RPMI7951 (cell line): ENCODE measurements around the gene CDH23. TPM values are rescaled to one million over a fixed set of nuclear protein-coding genes. Genes with fewer than 3 reads are reported as not detected.

Experiments used
- DNase-seq: peaks from one replicate; pipeline ENCODE4 v3.0.0-alpha.2; 2012; ENCODE audit warnings: low read depth
- total RNA-seq: library from RNA; depleted of rRNA; stranded (reverse); fragments of >200 nt; shearing (Covaris generic); gene quantifications from 2 replicates; pipeline ENCODE4 v1.2.3, GENCODE V29; 2014

Gene CDH23
- total RNA-seq, 1 experiment from 2014 or later = not detected

DNA sequence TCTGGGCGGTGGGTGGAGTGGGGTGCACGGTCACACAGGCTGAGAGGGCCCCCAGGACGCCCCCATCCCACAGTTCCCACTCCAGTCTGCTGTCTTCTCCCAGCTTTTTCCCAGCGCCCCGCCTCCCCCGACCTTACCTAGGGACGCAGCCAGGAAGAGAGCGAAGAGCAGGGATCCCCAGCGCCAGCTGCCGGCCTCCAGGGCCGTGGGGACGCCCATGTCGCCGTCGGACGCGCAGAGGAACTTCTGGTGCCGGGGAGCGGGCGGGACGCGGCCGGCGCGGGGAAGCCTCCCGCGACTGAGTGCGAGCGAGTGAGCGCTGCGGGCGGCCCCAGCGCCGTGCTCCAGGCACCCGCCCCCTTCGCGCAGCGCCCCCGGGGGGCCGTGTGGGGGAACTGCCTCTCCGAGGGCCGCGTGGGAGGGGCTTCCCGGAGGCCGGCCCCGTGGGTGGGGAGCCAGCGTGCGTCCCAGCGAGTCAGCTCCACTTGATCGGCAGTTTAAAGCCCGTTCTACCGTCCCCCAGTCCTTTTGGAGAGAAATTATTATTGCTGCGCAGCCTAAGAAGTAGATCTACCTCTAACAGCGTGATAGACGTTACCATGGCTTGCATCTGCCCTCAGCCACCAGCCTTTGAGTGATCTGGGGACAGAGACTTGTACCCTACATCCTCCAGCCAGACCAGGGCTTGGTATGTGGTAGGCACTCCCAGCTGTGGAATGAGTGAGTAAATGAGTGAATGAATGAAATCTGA, 376.7 kb downstream of the CDH23 start, which contains the start of gene VSIR:
Gene VSIR (minus strand): TSS at position 300 of the 751 bp plus-strand sequence. CDS start 81 bp downstream, at position 219.
- DNase-seq = peak; percentile 48

DNA sequence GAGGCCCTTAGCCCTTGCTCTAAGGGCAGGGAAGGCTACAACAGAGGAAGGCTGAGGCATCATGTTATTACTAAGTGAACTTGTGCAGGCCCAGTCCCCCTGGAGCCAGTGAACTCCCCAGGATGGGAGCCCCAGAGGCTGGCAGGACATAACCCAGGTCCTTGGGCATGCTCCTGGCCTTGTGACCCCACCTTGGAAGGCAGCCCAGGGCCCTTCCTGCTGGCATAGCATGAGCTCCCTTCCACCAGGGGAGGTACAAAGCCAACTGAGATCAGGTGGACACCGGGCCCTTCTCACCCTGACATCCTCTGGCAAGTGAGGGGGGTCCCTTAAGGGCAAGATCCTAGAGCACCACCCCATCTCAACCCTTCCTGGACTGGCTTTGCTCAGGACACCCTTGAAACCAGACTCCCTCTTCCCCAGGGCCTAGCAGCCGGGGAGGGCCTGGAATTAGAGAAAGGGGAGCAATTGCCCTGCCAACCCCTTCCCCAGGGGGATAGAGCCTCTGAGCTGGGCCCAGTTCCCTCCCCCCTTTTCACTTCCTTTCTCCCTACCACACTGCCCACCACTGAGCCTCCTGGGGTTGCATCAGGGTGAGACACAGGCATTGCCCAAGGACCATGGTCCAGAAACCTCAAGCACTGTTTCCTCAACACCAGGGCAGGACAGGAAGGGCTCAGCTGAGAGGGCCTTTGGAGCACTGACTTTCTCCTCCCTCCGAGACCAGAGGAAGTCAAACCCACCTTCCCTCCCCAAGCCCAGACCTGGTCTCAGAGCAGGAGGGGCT, 378.4 kb downstream of the CDH23 start:
- DNase-seq = no peak

DNA sequence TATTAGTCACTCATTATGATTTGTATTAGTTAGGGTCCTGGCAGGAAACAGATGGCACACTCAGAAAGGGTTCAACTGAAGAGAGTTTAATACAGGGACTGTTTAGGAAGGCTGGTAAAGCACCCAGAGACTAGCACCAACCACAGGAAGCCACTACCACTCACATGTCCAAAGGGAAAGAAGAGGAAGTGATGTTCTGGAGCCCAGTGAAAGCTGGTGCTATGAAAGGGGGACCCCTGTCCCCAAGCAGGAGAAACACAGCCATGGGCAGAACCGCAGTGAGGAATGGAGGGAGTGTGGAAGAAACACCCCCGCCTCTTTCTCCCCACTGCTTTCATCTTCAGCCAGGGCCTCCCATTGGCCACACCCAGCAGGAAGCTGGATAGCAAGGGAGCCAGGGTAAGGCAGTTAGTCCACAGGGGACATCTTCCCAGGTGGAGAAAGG, 379.8 kb downstream of the CDH23 start:
- no peak for DNase-seq

DNA sequence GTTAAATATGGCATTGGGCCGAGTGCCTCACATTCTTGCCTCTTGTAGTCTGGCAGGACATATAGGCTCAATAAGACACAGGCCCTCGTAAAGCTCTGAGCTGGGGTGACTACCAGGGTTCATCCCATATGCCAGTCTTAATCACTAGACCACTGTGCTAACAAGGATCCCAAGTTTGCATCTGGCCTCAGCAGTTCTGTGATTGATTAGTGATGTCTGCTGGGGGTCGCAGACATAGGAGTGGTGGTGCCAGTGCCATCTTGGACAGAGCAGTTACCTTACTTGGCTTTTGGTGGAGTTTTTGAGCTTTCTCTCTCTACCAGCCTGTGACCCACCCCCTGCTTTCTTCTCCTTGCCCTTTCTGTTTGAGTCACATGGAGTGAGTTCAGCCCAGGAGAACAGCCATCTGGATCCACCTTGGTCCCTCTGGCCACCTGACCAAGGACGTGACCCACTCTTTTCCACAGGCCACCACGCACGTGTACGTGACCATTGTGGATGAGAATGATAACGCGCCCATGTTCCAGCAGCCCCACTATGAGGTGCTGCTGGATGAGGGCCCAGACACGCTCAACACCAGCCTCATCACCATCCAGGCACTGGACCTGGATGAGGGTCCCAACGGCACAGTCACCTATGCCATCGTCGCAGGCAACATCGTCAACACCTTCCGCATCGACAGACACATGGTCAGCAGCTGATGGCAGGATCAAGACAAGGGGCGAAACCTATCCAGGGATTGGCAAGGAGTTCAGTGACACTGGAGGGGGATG, 380.7 kb downstream of the CDH23 start:
- DNase-seq = no peak

DNA sequence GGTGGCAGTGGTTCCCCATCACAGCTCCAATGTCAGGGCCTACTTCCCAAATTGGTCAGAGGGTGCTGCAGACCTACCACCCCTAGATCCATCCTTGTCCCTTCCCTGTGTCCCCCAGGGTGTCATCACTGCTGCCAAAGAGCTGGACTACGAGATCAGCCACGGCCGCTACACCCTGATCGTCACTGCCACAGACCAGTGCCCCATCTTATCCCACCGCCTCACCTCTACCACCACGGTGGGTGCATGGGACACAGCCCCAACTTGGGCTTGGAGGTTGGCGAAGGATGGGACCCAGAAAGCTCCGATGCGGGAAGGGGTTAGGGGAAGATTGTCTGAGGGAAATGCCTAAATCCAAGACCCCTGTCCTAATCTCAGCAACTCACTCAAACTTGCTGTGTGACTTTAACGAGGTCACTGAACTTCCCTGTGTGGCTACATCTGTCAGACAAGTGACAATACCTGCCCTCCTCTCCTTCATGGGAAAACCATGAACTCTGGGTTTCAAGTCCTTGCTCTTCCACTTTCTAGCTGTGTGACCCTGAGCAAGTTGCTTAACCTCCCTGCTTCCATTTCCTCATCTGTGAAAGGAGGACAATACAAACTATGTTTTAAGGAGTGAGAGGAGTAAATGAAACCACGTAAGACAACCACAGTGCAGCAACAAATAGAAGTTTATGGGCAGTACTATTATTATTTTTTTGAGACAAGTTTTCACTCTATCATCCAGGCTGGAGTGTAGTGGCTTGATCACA, 381.5 kb downstream of the CDH23 start:
- DNase-seq = no peak

DNA sequence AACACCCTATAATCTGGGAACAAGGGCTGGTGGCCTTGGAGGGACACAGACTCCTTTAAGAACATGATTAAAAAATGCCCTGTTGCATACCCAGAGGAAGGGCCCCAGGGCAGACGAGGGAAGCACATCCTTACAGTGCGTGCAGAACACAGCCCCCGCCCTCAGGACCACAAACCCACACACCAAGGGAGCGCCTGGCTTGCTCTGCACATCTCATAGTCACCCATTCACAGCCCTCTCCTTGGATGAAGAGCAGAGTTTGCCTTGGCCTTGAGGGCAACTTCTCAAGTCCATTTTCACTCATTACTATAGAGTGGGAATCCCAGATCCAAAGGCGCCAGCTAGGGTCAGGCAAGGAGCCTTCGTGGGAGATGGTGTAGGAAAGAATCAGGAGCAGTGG, 382.9 kb downstream of the CDH23 start:
- DNase-seq = no peak

DNA sequence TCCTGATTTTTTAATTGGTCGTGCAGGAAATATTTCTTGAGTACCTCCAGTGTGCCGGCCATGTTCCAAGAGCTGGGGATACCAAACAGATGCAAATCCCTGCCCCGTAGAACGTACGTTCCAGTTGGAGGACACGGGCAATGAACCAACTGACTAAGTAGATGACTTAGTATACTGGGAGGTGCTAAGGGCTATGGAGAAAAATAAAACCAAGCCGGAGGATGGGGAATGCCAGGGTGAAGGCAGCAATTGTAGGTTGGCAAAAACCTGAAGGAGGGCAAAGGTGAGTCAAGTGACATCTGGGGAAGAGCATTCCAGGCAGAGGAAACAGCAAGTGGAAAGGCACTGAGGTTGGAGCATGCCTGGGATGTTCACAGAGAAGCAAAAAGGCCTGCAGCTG, 383.4 kb downstream of the CDH23 start:
- DNase-seq = no peak

DNA sequence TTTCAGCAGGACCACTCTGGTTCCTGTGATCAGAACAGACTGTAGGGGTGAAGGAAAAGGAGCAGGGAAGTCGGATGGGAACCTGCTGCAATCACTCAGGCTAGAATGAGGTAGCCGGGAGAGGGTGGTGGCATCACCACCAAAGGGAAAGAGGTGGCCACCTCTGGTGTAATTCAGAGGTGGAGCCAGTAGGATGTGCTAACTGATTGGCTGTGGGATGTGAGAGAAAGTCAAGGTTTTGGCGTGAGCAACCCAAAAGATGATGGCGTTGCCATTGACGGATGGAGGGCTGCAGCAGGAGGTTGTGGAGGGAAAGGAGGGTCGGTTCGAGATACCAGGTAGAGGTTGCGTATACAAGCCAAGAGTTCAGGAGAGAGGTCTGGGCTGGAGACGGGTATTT, 384.0 kb downstream of the CDH23 start:
- DNase-seq = no peak

DNA sequence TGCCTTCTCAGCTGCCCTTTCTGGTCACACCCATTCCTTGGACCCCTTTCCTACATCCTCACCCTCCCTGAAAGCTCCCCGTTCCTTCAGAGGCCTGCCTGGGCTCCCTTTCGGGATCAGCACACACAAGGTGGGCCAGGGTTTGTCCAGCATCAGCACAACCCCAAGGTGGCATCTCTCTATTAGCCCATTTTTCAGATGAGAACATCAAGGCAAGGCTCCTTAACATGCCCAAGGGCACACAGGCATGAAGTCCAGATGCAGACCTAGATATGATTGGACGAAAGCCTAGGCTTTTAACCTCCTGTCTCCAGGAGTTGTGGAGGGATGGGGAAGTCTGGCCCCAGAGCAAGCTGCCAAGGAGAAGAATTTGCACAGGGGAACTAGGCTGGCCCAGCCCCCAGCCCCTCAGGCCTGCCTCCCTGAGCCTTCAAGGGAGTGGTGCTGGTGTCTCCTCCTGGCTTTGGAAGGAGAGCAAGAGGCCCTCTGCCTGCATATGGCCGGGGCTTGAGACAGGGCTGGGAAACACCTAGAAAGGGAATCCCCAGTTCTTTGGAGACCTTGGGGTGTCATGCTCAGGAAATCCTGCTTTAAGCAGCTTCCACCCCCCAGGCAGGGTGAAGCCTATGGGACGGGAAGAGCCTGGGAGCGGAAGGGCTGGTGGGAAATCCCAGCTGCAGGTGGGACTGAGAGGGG, 385.6 kb downstream of the CDH23 start:
- no peak for DNase-seq

DNA sequence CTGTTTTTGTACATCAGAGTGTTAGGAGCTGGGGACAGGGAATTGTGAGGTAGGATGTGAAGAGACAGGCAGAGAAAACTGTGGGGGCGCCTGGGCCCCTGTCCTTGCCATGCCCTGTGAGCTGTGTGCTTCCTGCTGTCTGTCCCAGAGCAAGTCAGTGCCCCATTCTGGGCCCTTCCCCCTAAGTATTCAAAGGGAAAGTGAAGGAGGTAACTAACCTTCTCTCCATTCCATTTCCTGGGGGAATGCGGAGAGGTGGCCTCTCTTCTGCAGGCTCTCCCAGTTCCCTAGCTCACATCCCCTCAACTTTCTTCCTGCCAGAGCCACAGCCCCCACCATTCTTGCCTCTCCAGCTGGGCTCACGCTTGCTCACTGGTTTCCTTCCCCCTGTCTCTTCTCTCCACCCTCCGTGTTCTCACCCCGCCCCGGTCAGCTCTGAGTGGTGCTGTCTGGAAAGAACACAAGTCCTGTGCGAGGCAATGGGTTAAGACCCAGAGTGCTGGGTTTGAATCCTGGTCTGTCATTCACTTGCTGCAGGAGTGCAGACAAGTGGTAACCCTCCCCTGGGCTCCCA, 386.3 kb downstream of the CDH23 start:
- DNase-seq = no peak

DNA sequence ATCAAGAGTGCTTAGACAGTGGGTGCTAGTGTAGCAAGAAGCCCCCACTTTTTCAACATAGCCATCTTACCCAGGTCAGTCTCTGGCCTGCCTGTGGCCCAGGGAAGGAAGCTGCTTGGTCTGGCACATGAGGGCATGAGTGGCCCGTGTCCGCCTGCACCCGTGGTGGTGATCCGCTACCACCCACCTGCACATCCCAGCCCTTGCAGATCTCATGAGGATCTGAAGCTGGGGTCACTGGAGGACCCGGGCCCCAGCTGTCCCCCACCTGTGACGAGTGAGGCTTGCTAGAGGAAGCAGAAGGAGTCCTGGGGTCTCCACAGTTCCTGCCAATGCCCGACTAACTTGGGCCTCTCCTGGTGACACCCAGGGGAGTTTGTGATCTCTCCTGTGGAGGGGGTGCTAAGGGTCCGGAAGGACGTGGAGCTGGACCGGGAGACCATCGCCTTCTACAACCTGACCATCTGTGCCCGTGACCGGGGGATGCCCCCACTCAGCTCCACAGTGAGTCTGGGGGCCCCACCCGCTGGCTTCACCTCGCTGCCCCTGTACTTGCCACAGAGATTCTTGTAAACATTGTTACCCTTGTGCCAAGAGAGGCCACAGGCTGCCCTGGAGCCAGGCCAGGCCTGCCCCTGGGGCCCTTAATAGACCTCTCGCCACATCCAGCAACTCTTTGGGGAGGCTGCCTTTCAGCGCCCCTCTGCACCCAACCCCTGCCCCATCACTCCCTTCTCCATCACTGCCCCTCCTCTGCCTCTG, 387.4 kb downstream of the CDH23 start:
- DNase-seq = no peak

DNA sequence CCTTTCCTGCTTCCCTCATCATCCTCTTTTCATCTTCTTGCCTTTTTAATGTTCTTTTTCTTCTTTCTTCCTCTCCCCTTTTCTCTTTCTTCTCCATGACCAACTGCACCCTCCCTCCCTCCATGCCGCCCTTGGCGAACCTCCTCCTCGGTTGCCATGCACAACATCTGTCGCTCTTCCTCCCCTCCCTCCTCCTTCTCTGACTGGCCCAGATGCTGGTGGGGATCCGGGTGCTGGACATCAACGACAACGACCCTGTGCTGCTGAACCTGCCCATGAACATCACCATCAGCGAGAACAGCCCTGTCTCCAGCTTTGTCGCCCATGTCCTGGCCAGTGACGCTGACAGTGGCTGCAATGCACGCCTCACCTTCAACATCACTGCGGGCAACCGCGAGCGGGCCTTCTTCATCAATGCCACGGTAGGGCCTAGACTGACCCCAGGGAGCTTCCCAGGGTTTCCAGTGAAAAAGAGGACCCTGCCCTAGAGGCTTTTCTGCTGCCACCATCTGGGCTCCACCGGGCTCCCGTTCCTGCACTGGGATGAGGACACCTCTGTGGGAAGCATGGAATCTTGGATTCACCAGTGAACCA, 388.1 kb downstream of the CDH23 start:
- no peak for DNase-seq

DNA sequence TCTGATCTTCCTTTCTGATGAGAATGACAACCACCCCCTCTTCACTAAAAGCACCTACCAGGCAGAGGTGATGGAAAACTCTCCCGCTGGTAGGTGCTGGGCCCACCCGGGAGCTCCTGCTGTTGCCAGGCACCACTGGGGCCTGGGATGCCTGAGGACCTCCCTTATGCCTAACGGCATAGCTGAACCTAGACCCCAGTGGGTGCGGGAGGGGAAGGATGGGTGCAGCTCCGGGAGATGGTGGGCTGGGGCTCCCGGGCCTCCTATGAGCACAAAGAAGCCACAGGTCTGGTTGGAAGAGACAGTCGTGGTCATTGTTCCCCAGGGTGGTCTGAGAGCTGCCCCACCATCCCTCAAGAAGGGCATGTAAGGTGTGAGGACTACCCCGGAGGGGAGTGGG, 392.2 kb downstream of the CDH23 start:
- DNase-seq = no peak

DNA sequence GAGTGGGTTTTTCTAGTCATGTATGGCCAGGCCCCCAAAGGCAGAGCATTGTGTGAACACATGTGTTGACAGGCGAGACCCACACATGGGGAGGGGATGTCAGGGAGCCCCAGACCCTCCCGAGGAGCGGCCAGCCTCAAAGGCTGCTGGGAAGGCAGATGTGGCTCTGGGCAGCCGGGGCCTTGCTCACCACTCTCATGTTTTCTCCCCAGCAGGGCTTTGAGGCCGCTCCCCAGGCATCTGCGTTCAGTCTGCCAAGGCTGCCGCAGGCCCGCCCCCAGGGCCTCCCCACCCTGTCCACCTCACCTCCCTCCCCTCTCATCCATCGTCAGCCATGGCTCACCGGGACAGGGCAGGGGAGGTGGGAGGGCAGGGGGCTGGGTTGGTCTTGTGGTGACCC, 393.2 kb downstream of the CDH23 start:
- no peak for DNase-seq

DNA sequence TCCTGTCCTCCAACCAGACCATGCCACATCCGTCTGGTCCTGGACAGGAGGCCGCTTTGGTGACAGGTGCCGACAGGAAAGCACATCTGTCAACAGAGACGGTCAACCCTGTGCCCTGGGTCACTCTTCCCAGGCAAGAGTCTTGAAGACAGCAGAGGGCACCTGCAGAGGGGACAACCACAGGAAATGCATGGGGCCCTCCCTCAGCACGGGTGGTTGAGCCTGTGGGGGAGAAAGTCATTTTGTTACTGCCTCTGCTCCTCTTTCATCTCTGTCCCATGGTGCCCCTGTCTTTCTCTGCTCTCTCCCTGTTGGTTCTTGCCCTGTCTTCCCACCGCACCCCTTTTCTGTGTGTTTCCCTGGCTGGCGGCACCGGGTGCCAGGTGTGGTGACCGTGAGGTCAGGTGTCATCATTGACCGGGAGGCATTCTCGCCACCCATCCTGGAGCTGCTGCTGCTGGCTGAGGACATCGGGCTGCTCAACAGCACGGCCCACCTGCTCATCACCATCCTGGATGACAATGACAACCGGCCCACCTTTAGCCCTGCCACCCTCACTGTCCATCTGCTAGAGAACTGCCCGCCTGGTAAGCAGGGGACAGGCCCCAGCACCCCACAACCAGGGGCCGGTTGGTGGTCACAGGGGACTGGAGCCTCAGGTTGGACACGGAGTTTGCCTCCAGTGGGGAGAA, 394.2 kb downstream of the CDH23 start:
- no peak for DNase-seq

DNA sequence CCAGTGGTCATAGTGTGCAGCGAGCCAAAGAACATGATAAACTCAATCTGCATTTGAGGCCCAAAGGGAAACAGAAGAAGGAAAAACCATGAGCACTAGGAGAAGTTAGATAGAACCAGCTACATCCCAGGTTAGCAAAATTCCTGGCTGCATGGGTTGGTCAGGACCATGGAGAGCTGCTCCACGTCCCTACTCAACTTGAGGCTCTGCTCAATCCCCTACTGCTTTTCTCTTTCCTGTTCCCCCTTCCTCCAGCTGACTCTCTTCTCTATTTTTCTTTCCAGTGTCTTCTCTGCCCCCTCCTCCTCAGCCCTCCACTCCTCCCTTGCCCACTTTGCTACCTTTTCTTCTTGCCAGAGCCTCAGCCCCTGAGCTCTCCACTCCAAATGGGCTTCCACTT, 398.5 kb downstream of the CDH23 start:
- peak; percentile 15 for DNase-seq

DNA sequence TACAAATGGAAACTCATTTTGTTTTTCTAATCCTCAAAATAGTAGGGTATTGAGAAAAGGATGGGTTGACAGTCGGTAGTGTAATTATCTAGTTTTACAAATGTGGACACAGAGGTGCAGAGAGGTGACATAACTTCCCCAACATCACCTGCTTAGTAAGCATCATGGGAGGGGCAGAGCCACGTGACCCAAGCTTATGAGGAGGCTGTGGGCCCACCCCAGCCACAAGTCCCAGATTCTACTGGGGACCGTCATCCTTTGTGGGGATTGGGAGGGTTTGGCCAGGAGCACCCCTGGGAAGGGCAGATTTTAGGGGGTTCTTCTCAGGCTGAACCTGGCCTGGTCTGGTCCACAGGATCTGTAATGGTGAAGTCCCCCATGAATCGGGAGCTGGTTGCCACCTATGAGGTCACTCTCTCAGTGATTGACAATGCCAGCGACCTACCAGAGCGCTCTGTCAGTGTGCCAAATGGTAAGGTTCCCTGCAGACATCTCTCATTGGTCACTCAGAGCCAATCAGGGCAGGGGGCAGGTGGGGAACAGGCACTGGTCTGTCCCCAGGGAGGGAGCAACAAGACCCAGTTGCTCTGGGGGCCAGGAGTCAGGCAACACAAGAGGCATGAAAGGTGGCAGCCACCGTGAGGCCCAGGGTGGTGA, 400.2 kb downstream of the CDH23 start:
- DNase-seq = no peak
